ENCODE measurements around the gene CASP3. TPM values are rescaled to one million over a fixed set of nuclear protein-coding genes. Genes with fewer than 3 reads are reported as not detected.

The CASP3 gene
- total and polyA plus RNA-seq, 9 of the 15 experiments (the other 6 are each of a cell fraction or from before 2014, with no cell fraction given): 17.6 to 40.1 (median 31.8) TPM

DNA sequence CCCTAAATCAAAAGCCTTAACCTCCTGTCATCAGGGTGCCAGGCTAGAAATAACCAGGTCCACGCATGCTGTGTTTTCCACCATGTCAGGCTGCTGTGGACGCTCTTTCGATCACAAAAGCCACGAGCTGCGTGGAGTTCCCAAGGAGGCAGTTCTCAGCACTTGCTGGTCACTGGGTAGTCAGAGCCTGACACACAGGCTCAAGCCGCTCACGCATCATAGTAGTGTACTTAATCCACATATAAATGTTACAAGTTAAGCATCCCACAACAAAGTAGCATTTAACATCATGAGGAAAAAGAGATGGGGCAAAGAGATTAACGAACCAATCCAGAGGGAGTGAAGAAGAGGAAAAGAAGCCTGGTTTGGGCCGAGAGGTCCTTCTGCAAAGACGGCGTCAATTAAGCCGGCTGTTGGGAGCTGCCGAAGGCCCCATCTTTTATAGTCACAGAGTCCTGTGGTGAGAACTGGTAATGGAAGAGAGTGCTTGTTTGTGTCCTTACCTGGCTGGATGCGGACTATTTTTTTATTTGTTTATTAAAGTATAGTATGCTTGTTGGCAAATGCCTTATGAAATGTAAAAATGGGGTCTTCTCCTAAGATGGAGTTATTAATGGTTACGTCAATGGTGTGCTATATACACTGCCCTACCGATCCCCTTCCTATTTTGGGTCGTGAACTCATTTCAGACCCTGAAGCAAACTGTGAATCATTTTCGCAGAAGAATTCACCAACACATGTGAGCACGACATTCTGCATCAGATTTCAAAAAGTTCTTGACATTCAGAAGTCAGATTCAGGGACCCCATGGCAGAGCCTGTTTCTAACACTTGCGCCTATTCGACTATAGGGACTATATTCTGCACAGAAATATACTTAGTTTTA lies 966 bp upstream of the CASP3 start (continued):
- no peak for TF ChIP-seq NR2C1 (IDR thresholded peaks at IDR 0.05)
- TF ChIP-seq NR2C1 (tag; IDR thresholded peaks at IDR 0.05): peak; percentile 5; the same call in 1 of the 2 replicates
- TF ChIP-seq, protein P1, sequence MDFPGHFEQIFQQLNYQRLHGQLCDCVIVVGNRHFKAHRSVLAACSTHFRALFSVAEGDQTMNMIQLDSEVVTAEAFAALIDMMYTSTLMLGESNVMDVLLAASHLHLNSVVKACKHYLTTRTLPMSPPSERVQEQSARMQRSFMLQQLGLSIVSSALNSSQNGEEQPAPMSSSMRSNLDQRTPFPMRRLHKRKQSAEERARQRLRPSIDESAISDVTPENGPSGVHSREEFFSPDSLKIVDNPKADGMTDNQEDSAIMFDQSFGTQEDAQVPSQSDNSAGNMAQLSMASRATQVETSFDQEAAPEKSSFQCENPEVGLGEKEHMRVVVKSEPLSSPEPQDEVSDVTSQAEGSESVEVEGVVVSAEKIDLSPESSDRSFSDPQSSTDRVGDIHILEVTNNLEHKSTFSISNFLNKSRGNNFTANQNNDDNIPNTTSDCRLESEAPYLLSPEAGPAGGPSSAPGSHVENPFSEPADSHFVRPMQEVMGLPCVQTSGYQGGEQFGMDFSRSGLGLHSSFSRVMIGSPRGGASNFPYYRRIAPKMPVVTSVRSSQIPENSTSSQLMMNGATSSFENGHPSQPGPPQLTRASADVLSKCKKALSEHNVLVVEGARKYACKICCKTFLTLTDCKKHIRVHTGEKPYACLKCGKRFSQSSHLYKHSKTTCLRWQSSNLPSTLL (IDR thresholded peaks at IDR 0.05): 0 out of 2 replicates have a peak, but pooled peaks have one; percentile 9
- peak; percentile 59 for TF ChIP-seq MEIS2 (IDR thresholded peaks at IDR 0.05; ENCODE audit: partially characterized antibody)
- TF ChIP-seq SMARCA4 (IDR thresholded peaks at IDR 0.05): peak; percentile 20; the same call in 1 of the 2 replicates
- TF ChIP-seq TAF9B (IDR thresholded peaks at IDR 0.05; ENCODE audit: partially characterized antibody): no peak
- TF ChIP-seq, protein P2, sequence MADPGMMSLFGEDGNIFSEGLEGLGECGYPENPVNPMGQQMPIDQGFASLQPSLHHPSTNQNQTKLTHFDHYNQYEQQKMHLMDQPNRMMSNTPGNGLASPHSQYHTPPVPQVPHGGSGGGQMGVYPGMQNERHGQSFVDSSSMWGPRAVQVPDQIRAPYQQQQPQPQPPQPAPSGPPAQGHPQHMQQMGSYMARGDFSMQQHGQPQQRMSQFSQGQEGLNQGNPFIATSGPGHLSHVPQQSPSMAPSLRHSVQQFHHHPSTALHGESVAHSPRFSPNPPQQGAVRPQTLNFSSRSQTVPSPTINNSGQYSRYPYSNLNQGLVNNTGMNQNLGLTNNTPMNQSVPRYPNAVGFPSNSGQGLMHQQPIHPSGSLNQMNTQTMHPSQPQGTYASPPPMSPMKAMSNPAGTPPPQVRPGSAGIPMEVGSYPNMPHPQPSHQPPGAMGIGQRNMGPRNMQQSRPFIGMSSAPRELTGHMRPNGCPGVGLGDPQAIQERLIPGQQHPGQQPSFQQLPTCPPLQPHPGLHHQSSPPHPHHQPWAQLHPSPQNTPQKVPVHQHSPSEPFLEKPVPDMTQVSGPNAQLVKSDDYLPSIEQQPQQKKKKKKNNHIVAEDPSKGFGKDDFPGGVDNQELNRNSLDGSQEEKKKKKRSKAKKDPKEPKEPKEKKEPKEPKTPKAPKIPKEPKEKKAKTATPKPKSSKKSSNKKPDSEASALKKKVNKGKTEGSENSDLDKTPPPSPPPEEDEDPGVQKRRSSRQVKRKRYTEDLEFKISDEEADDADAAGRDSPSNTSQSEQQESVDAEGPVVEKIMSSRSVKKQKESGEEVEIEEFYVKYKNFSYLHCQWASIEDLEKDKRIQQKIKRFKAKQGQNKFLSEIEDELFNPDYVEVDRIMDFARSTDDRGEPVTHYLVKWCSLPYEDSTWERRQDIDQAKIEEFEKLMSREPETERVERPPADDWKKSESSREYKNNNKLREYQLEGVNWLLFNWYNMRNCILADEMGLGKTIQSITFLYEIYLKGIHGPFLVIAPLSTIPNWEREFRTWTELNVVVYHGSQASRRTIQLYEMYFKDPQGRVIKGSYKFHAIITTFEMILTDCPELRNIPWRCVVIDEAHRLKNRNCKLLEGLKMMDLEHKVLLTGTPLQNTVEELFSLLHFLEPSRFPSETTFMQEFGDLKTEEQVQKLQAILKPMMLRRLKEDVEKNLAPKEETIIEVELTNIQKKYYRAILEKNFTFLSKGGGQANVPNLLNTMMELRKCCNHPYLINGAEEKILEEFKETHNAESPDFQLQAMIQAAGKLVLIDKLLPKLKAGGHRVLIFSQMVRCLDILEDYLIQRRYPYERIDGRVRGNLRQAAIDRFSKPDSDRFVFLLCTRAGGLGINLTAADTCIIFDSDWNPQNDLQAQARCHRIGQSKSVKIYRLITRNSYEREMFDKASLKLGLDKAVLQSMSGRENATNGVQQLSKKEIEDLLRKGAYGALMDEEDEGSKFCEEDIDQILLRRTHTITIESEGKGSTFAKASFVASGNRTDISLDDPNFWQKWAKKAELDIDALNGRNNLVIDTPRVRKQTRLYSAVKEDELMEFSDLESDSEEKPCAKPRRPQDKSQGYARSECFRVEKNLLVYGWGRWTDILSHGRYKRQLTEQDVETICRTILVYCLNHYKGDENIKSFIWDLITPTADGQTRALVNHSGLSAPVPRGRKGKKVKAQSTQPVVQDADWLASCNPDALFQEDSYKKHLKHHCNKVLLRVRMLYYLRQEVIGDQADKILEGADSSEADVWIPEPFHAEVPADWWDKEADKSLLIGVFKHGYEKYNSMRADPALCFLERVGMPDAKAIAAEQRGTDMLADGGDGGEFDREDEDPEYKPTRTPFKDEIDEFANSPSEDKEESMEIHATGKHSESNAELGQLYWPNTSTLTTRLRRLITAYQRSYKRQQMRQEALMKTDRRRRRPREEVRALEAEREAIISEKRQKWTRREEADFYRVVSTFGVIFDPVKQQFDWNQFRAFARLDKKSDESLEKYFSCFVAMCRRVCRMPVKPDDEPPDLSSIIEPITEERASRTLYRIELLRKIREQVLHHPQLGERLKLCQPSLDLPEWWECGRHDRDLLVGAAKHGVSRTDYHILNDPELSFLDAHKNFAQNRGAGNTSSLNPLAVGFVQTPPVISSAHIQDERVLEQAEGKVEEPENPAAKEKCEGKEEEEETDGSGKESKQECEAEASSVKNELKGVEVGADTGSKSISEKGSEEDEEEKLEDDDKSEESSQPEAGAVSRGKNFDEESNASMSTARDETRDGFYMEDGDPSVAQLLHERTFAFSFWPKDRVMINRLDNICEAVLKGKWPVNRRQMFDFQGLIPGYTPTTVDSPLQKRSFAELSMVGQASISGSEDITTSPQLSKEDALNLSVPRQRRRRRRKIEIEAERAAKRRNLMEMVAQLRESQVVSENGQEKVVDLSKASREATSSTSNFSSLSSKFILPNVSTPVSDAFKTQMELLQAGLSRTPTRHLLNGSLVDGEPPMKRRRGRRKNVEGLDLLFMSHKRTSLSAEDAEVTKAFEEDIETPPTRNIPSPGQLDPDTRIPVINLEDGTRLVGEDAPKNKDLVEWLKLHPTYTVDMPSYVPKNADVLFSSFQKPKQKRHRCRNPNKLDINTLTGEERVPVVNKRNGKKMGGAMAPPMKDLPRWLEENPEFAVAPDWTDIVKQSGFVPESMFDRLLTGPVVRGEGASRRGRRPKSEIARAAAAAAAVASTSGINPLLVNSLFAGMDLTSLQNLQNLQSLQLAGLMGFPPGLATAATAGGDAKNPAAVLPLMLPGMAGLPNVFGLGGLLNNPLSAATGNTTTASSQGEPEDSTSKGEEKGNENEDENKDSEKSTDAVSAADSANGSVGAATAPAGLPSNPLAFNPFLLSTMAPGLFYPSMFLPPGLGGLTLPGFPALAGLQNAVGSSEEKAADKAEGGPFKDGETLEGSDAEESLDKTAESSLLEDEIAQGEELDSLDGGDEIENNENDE (IDR thresholded peaks at IDR 0.05; ENCODE audit: low read depth, low read length): no peak
- TF ChIP-seq POLR2B (IDR thresholded peaks at IDR 0.05; ENCODE audit: low read depth, partially characterized antibody): peak; percentile 24
- TF ChIP-seq RB1 (IDR thresholded peaks at IDR 0.05; ENCODE audit: low read depth): no peak
- TF ChIP-seq L3MBTL2 (IDR thresholded peaks at IDR 0.05): peak; percentile 45; the same call in 1 of the 2 replicates
- 0 out of 2 replicates have a peak, but pooled peaks have one; percentile 30 for TF ChIP-seq HOXB6 (CRISPR knock-in tag; IDR thresholded peaks at IDR 0.05; ENCODE audit: borderline replicate concordance)
- TF ChIP-seq, protein P3, sequence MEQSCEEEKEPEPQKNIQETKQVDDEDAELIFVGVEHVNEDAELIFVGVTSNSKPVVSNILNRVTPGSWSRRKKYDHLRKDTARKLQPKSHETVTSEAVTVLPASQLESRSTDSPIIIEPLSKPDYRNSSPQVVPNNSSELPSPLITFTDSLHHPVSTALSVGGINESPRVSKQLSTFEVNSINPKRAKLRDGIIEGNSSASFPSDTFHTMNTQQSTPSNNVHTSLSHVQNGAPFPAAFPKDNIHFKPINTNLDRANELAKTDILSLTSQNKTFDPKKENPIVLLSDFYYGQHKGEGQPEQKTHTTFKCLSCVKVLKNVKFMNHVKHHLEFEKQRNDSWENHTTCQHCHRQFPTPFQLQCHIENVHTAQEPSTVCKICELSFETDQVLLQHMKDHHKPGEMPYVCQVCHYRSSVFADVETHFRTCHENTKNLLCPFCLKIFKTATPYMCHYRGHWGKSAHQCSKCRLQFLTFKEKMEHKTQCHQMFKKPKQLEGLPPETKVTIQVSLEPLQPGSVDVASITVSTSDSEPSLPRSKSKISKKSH (CRISPR knock-in tag; IDR thresholded peaks at IDR 0.05): no peak
